ENCODE data around the gene EXOC6B. TPM values are rescaled to one million over a fixed set of nuclear protein-coding genes. Genes with fewer than 3 reads are reported as not detected.

Gene EXOC6B
- total RNA-seq, 1 experiment from 2014 or later: 40.1 TPM

- no peak for DNase-seq
- Histone ChIP-seq H4K91ac (ENCODE audit: insufficient read length, low read depth, low read length) (no peak overlapping the region), H2AFZ (ENCODE audit: low read length) (no peak overlapping the region), H3K4me1 (ENCODE audit: insufficient read depth, low read length) (no peaks in the 10 kb centered on the region), H3K4me2 (ENCODE audit: insufficient read depth, insufficient read length, low read length) (no peak overlapping the region), H3K18ac (ENCODE audit: insufficient read length, low read depth, low read length) (no peak overlapping the region), H3T11ph (ENCODE audit: low read length) (no peak overlapping the region), H3K14ac (ENCODE audit: insufficient read depth, low read length) (no peak overlapping the region), H3K27me3 (ENCODE audit: insufficient read depth, low read length) (no peaks in the 10 kb centered on the region), H3K79me1 (ENCODE audit: insufficient read depth, low read depth, low read length, poor library complexity, severe bottlenecking) (no peaks in the 10 kb centered on the region), H4K5ac (ENCODE audit: insufficient read length, low read depth, low read length) (no peak overlapping the region), H2BK12ac (ENCODE audit: insufficient read length, low read depth, low read length) (no peak overlapping the region), H3K4ac (ENCODE audit: low read depth, low read length) (no peak overlapping the region), H3K27ac (ENCODE audit: insufficient read length, low read depth, low read length) (no peak overlapping the region), H3K9ac (ENCODE audit: extremely low read depth, insufficient read length, low read length) (no peak overlapping the region), H4K8ac (replicated peaks; ENCODE audit: insufficient read length, low read depth, low read length) (no peak overlapping the region), H4K20me1 (ENCODE audit: control insufficient read depth, insufficient read depth, insufficient read length) (no peaks in the 10 kb centered on the region), H3K56ac (ENCODE audit: insufficient read length, low read depth, low read length) (no peak overlapping the region), H2BK120ac (ENCODE audit: low read depth, low read length, poor library complexity, severe bottlenecking) (no peak overlapping the region), H3K23ac (ENCODE audit: insufficient read length, low read depth, low read length) (no peak overlapping the region), H3K79me2 (ENCODE audit: insufficient read depth, low read length) (no peaks in the 10 kb centered on the region), H2BK20ac (ENCODE audit: low read depth, low read length, poor library complexity, severe bottlenecking) (no peak overlapping the region), H2BK15ac (ENCODE audit: low read depth, low read length) (no peak overlapping the region), H3K23me2 (ENCODE audit: insufficient read length, low read depth, low read length, poor library complexity, severe bottlenecking) (no peaks in the 10 kb centered on the region), H3K9me3 (ENCODE audit: control insufficient read depth, low read depth, low read length) (no peaks in the 10 kb centered on the region), H2BK5ac (ENCODE audit: insufficient read length, low read length) (no peak overlapping the region), H2AK5ac (ENCODE audit: insufficient read length, low read length) (no peak overlapping the region)
- H3K36me3 Mint-ChIP-seq (ENCODE audit: insufficient read depth in 1 of 3, low read depth in 3 of 3): no peaks in the 10 kb centered on the region
- TF ChIP-seq CTCF (conservative IDR thresholded peaks at IDR 0.05): no peak
- H3K27me3 Mint-ChIP-seq (ENCODE audit: low read depth): no peaks in the 10 kb centered on the region
- H3K4me1 Mint-ChIP-seq: no peaks in the 10 kb centered on the region
- H3K27ac Mint-ChIP-seq: no peak overlapping the region
- no peak overlapping the region for H3K4me3 Mint-ChIP-seq
- WGBS (ENCODE audit: extremely low coverage, insufficient read length, low lambda C conversion rate): no CpG with 5 or more reads among the region's 3 CpGs
- H3K9me3 Mint-ChIP-seq: no peaks in the 10 kb centered on the region
Observed at GRCh38 chr2:72166279-72166678, 659.6 kb downstream of the EXOC6B start.
